H9 (cell line): ENCODE results near the gene SLC25A18. TPM values are rescaled to one million over a fixed set of nuclear protein-coding genes. Genes with fewer than 3 reads are reported as not detected.

Experiments used
- DNase-seq: peaks from one replicate; pipeline ENCODE4 v3.0.0-alpha.2; 2017
- H2AFZ ChIP-seq: one replicate; pipeline ENCODE4 v1.6.1; 2013; ENCODE audit warnings: mild to moderate bottlenecking, low read length, control low read depth, moderate library complexity
- H2AK5ac ChIP-seq: 2 replicates; pipeline ENCODE4 v1.6.1; 2013; ENCODE audit warnings: low read length, control low read depth, mixed read lengths; ENCODE audit not compliant: insufficient read length
- H2BK120ac ChIP-seq: one replicate; pipeline ENCODE4 v1.6.1; 2013; ENCODE audit warnings: low read depth, mild to moderate bottlenecking, low read length, control low read depth, inconsistent platforms; ENCODE audit not compliant: poor library complexity, severe bottlenecking
- H2BK12ac ChIP-seq: 2 replicates; pipeline ENCODE4 v1.6.1; 2013; ENCODE audit warnings: low read length, control low read depth, mixed read lengths, low read depth; ENCODE audit not compliant: insufficient read length
- H2BK15ac ChIP-seq: 2 replicates; pipeline ENCODE4 v1.6.1; 2013; ENCODE audit warnings: low read depth, low read length, control low read depth
- H2BK20ac ChIP-seq: one replicate; pipeline ENCODE4 v1.6.1; 2013; ENCODE audit warnings: low read depth, mild to moderate bottlenecking, low read length, control low read depth, inconsistent platforms; ENCODE audit not compliant: poor library complexity, severe bottlenecking
- H2BK5ac ChIP-seq: 2 replicates; pipeline ENCODE4 v1.6.1; 2013; ENCODE audit warnings: low read length, control low read depth, mixed read lengths; ENCODE audit not compliant: insufficient read length
- H3K14ac ChIP-seq: 2 replicates; pipeline ENCODE4 v1.6.1; 2013; ENCODE audit warnings: low read length, control low read depth; ENCODE audit not compliant: insufficient read depth
- H3K18ac ChIP-seq: 2 replicates; pipeline ENCODE4 v1.6.1; 2013; ENCODE audit warnings: low read depth, mild to moderate bottlenecking, mixed read lengths, low read length, control low read depth; ENCODE audit not compliant: insufficient read length
- H3K23ac ChIP-seq: 2 replicates; pipeline ENCODE4 v1.6.1; 2013; ENCODE audit warnings: low read length, control low read depth, mixed read lengths, low read depth; ENCODE audit not compliant: insufficient read length
- H3K23me2 ChIP-seq: 2 replicates; pipeline ENCODE4 v1.6.1; 2013; ENCODE audit warnings: low read depth, mild to moderate bottlenecking, mixed read lengths, low read length, control low read depth; ENCODE audit not compliant: insufficient read length, poor library complexity, severe bottlenecking
- H3K27ac ChIP-seq: 2 replicates; pipeline ENCODE4 v1.5.1; 2013; ENCODE audit warnings: low read length, control low read depth, mixed read lengths, low read depth; ENCODE audit not compliant: insufficient read length
- H3K27me3 ChIP-seq: 2 replicates; pipeline ENCODE4 v1.6.1; 2013; ENCODE audit warnings: low read length, control low read depth, inconsistent platforms; ENCODE audit not compliant: insufficient read depth
- H3K4ac ChIP-seq: 2 replicates; pipeline ENCODE4 v1.6.1; 2013; ENCODE audit warnings: low read depth, mild to moderate bottlenecking, control low read depth, inconsistent platforms, low read length, moderate library complexity
- H3K4me1 ChIP-seq: 2 replicates; pipeline ENCODE4 v1.6.1; 2013; ENCODE audit warnings: low read length, control low read depth, inconsistent platforms; ENCODE audit not compliant: insufficient read depth
- H3K4me2 ChIP-seq: 2 replicates; pipeline ENCODE4 v1.6.1; 2013; ENCODE audit warnings: low read length, control low read depth, mixed read lengths; ENCODE audit not compliant: insufficient read length, insufficient read depth
- H3K56ac ChIP-seq: 2 replicates; pipeline ENCODE4 v1.6.1; 2013; ENCODE audit warnings: low read depth, mild to moderate bottlenecking, mixed read lengths, low read length, control low read depth; ENCODE audit not compliant: insufficient read length
- H3K79me1 ChIP-seq: 2 replicates; pipeline ENCODE4 v1.6.1; 2013; ENCODE audit warnings: low read depth, mild to moderate bottlenecking, moderate library complexity, low read length, control low read depth, inconsistent platforms; ENCODE audit not compliant: insufficient read depth, poor library complexity, severe bottlenecking
- H3K79me2 ChIP-seq: 2 replicates; pipeline ENCODE4 v1.6.1; 2013; ENCODE audit warnings: low read length, control low read depth, inconsistent platforms; ENCODE audit not compliant: insufficient read depth
- H3K9ac ChIP-seq: 2 replicates; pipeline ENCODE4 v1.6.1; 2013; ENCODE audit warnings: low read length, control low read depth, mixed read lengths; ENCODE audit not compliant: insufficient read length; ENCODE audit errors: extremely low read depth
- H3K9me3 ChIP-seq: one replicate; pipeline ENCODE4 v1.6.1; 2013; ENCODE audit warnings: low read depth, low read length, inconsistent platforms; ENCODE audit not compliant: control insufficient read depth
- H3T11ph ChIP-seq: one replicate; pipeline ENCODE4 v1.6.1; 2013; ENCODE audit warnings: mild to moderate bottlenecking, low read length, control low read depth, inconsistent platforms
- H4K20me1 ChIP-seq: one replicate; pipeline ENCODE4 v1.6.1; 2013; ENCODE audit not compliant: control insufficient read depth, insufficient read length, insufficient read depth
- H4K5ac ChIP-seq: 2 replicates; pipeline ENCODE4 v1.6.1; 2013; ENCODE audit warnings: low read depth, mild to moderate bottlenecking, mixed read lengths, low read length, control low read depth; ENCODE audit not compliant: insufficient read length
- H4K8ac ChIP-seq: replicated peaks from 2 replicates; pipeline ENCODE4 v1.6.1; 2013; ENCODE audit warnings: low read length, control low read depth, mixed read lengths, low read depth; ENCODE audit not compliant: insufficient read length
- H4K91ac ChIP-seq: 2 replicates; pipeline ENCODE4 v1.6.1; 2013; ENCODE audit warnings: low read depth, mild to moderate bottlenecking, moderate library complexity, mixed read lengths, low read length, control low read depth; ENCODE audit not compliant: insufficient read length
- H3K27ac Mint-ChIP-seq, 3 experiments: 2 replicates in 2 of 3; 3 replicates in 1 of 3; pipeline ENCODE4 v1.8.0; 2020 to 2021; ENCODE audit warnings: mixed read lengths in 3 of 3, mild to moderate bottlenecking in 1 of 3, moderate library complexity in 1 of 3
- H3K27me3 Mint-ChIP-seq: 2 replicates; pipeline ENCODE4 v1.8.0; 2021; ENCODE audit warnings: low read depth, mild to moderate bottlenecking, moderate library complexity, mixed read lengths
- H3K36me3 Mint-ChIP-seq, 3 experiments: 2 replicates in 2 of 3; 3 replicates in 1 of 3; pipeline ENCODE4 v1.8.0; 2020 to 2021; ENCODE audit warnings: low read depth in 3 of 3, mixed read lengths in 3 of 3; ENCODE audit not compliant: insufficient read depth in 1 of 3
- H3K4me1 Mint-ChIP-seq, 2 experiments: 2 replicates each; pipeline ENCODE4 v1.8.0; 2020; ENCODE audit warnings: mixed read lengths in 2 of 2
- H3K4me3 Mint-ChIP-seq, 2 experiments: 2 replicates in 1 of 2; 3 replicates in 1 of 2; pipeline ENCODE4 v1.8.0; 2020 to 2021; ENCODE audit warnings: mild to moderate bottlenecking in 2 of 2, mixed read lengths in 2 of 2, moderate library complexity in 1 of 2
- H3K9me3 Mint-ChIP-seq, 2 experiments: 2 replicates in 1 of 2; 3 replicates in 1 of 2; pipeline ENCODE4 v1.8.0; 2020; ENCODE audit warnings: mild to moderate bottlenecking in 2 of 2, mixed read lengths in 2 of 2, moderate library complexity in 1 of 2
- WGBS: extraction: QIAGEN DNeasy Blood & Tissue Kit; methylation state at CpG from one replicate; pipeline ENCODE4 v1.1.7; 2013; ENCODE audit warnings: missing lambda C conversion rate, low lambda C conversion rate, mixed read lengths; ENCODE audit not compliant: insufficient read length; ENCODE audit errors: extremely low coverage; 5-methylcytosine and 5-hydroxymethylcytosine counted together
- total RNA-seq: library from RNA; stranded (reverse); gene quantifications from 2 replicates; pipeline ENCODE4 v1.2.1, GENCODE V29; 2021
- TF ChIP-seq, protein P1 (sequence below): fragments of 200-600 bp; sonication (generic); conservative IDR thresholded peaks from 3 replicates; pipeline ENCODE4 v1.8.0; 2021; ENCODE audit warnings: antibody characterized with exemption, mild to moderate bottlenecking

SLC25A18 gene
- total RNA-seq, 1 experiment from 2014 or later, result 2.3 TPM

DNA sequence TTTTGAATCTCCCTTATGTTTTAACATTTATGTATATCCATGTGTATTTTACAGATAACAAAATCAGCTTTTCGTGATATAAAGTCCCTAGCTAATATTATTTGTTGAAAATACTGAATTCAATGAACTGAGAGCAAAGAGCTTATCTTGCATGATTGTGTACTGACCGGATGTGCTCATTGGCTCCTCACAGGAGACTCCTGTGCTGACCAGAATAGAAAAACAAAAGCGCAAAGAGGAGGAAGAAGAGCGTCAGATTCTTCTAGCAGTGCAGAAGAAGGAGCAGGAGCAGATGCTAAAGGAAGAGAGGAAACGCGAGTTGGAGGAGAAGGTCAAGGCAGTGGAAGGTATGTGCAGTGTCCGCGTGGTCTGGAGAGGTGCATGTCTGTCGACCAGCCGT is 39.4 kb upstream of the SLC25A18 start:
- H3K4me1 Mint-ChIP-seq, result peaks cover 0 to 3% of the 10 kb centered on the region in 2 experiments; a peak in 1 of 4 replicates
- H3K27me3 Mint-ChIP-seq, result no peaks in the 10 kb centered on the region
- H2AFZ ChIP-seq, result no peak overlapping the region
- no CpG with 5 or more reads among the region's 10 CpGs for WGBS
- H3K27me3 ChIP-seq, result no peaks in the 10 kb centered on the region
- no peak overlapping the region for H3K56ac ChIP-seq
- peak overlapping the region in 2 of 3 experiments; percentile 29 to 56; a peak in 2 of 7 replicates for H3K27ac Mint-ChIP-seq
- no peak overlapping the region for H3T11ph ChIP-seq
- peak overlapping the region; percentile 57 for H4K5ac ChIP-seq
- H3K14ac ChIP-seq, result no peak overlapping the region
- DNase-seq, result no peak
- peaks cover 3% of the 10 kb centered on the region for H3K79me1 ChIP-seq
- H2BK20ac ChIP-seq, result no peak overlapping the region
- no peak overlapping the region for H2AK5ac ChIP-seq
- no peak overlapping the region for H3K4ac ChIP-seq
- H2BK15ac ChIP-seq, result no peak overlapping the region
- H3K4me3 Mint-ChIP-seq, result no peak overlapping the region
- no peak overlapping the region for H2BK12ac ChIP-seq
- H3K4me1 ChIP-seq, result no peaks in the 10 kb centered on the region
- H3K9me3 Mint-ChIP-seq, result peaks cover 0 to 3% of the 10 kb centered on the region in 2 experiments; a peak in 1 of 5 replicates
- no peak overlapping the region for H3K27ac ChIP-seq
- H4K91ac ChIP-seq, result no peak overlapping the region
- H2BK5ac ChIP-seq, result no peak overlapping the region
- no peaks in the 10 kb centered on the region for H3K79me2 ChIP-seq
- TF ChIP-seq, protein P1, sequence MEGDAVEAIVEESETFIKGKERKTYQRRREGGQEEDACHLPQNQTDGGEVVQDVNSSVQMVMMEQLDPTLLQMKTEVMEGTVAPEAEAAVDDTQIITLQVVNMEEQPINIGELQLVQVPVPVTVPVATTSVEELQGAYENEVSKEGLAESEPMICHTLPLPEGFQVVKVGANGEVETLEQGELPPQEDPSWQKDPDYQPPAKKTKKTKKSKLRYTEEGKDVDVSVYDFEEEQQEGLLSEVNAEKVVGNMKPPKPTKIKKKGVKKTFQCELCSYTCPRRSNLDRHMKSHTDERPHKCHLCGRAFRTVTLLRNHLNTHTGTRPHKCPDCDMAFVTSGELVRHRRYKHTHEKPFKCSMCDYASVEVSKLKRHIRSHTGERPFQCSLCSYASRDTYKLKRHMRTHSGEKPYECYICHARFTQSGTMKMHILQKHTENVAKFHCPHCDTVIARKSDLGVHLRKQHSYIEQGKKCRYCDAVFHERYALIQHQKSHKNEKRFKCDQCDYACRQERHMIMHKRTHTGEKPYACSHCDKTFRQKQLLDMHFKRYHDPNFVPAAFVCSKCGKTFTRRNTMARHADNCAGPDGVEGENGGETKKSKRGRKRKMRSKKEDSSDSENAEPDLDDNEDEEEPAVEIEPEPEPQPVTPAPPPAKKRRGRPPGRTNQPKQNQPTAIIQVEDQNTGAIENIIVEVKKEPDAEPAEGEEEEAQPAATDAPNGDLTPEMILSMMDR, result no peak
- H3K9me3 ChIP-seq, result no peaks in the 10 kb centered on the region
- H3K23me2 ChIP-seq, result no peaks in the 10 kb centered on the region
- H4K8ac ChIP-seq, result no peak overlapping the region
- H3K23ac ChIP-seq, result no peak overlapping the region
- H4K20me1 ChIP-seq, result no peaks in the 10 kb centered on the region
- no peak overlapping the region for H2BK120ac ChIP-seq
- peaks cover 46 to 83% (median 72%) of the 10 kb centered on the region in 3 experiments for H3K36me3 Mint-ChIP-seq
- no peak overlapping the region for H3K4me2 ChIP-seq
- H3K9ac ChIP-seq, result no peak overlapping the region
- no peak overlapping the region for H3K18ac ChIP-seq
